Measurements from ENCODE around the gene CEBPG.

Gene CEBPG

GRCh38 chr19:33392341-33393285 lies 19.1 kb downstream of the CEBPG start:
- DNase-seq = no peak
- Mint-ChIP-seq H3K27ac (no peak overlapping the region), H3K36me3 (no peaks in the 10 kb centered on the region), H3K9me3 (no peaks in the 10 kb centered on the region), H3K4me3 (no peak overlapping the region), H3K27me3 (no peaks in the 10 kb centered on the region), H3K4me1 (no peaks in the 10 kb centered on the region)
- CTCF ChIA-PET = interaction anchor here (0.7 to 1.1 kb wide), 2 partner anchors 13 to 23 kb away, joined by 3 to 4 read pairs; no protein-coding TSS in a partner anchor

- no peaks in the 10 kb centered on the region for H3K4me1 Mint-ChIP-seq
- CTCF ChIA-PET = no interaction called here
- no peak for DNase-seq
- no peaks in the 10 kb centered on the region for H3K36me3 Mint-ChIP-seq
- H3K27ac Mint-ChIP-seq = no peak overlapping the region
- H3K27me3 Mint-ChIP-seq = no peaks in the 10 kb centered on the region
- no peaks in the 10 kb centered on the region for H3K9me3 Mint-ChIP-seq
- no peak overlapping the region for H3K4me3 Mint-ChIP-seq
Observed at GRCh38 chr19:33393286-33394005, 19.9 kb downstream of the CEBPG start.

- Mint-ChIP-seq H3K4me1 (no peaks in the 10 kb centered on the region), H3K4me3 (no peak overlapping the region), H3K36me3 (no peaks in the 10 kb centered on the region), H3K27me3 (no peaks in the 10 kb centered on the region), H3K27ac (peak overlapping the region; percentile 73), H3K9me3 (no peaks in the 10 kb centered on the region)
- CTCF ChIA-PET = interaction anchor here (1.6 kb wide), 1 partner anchor 12 kb away, joined by 3 read pairs; no protein-coding TSS in a partner anchor
- no peak for DNase-seq
Observed at GRCh38 chr19:33394006-33394722, 20.7 kb downstream of the CEBPG start.

GRCh38 chr19:33394723-33395560 lies 21.4 kb downstream of the CEBPG start:
- Mint-ChIP-seq H3K9me3 (no peaks in the 10 kb centered on the region), H3K27ac (peak overlapping the region; percentile 73), H3K4me3 (no peak overlapping the region), H3K27me3 (no peaks in the 10 kb centered on the region), H3K36me3 (no peaks in the 10 kb centered on the region), H3K4me1 (no peaks in the 10 kb centered on the region)
- CTCF ChIA-PET = interaction anchor here (1.6 kb wide), 1 partner anchor 11 kb away, joined by 3 read pairs; no protein-coding TSS in a partner anchor
- DNase-seq = no peak

GRCh38 chr19:33395561-33396550 lies 22.3 kb downstream of the CEBPG start:
- no peak overlapping the region for H3K27ac Mint-ChIP-seq
- H3K36me3 Mint-ChIP-seq = no peaks in the 10 kb centered on the region
- H3K27me3 Mint-ChIP-seq = no peaks in the 10 kb centered on the region
- H3K4me3 Mint-ChIP-seq = no peak overlapping the region
- H3K9me3 Mint-ChIP-seq = no peaks in the 10 kb centered on the region
- CTCF ChIA-PET = interaction anchor here (1.6 to 1.9 kb wide), 2 partner anchors 10 to 11 kb away, joined by 3 to 8 read pairs; no protein-coding TSS in a partner anchor
- no peak for DNase-seq
- H3K4me1 Mint-ChIP-seq = no peaks in the 10 kb centered on the region

- H3K36me3 Mint-ChIP-seq = no peaks in the 10 kb centered on the region
- no peak overlapping the region for H3K4me3 Mint-ChIP-seq
- H3K27ac Mint-ChIP-seq = no peak overlapping the region
- H3K27me3 Mint-ChIP-seq = no peaks in the 10 kb centered on the region
- H3K9me3 Mint-ChIP-seq = no peaks in the 10 kb centered on the region
- CTCF ChIA-PET = interaction anchor here (1.9 kb wide), 1 partner anchor 10 kb away, joined by 8 read pairs; no protein-coding TSS in a partner anchor
- no peaks in the 10 kb centered on the region for H3K4me1 Mint-ChIP-seq
- DNase-seq = no peak
Observed at GRCh38 chr19:33396701-33397535, 23.4 kb downstream of the CEBPG start.

- no peak for DNase-seq
- no peaks in the 10 kb centered on the region for H3K36me3 Mint-ChIP-seq
- H3K9me3 Mint-ChIP-seq = no peaks in the 10 kb centered on the region
- CTCF ChIA-PET = interaction anchor here (1.2 to 1.9 kb wide), 2 partner anchors 9 to 188 kb away, joined by 3 to 8 read pairs; no protein-coding TSS in a partner anchor
- H3K27me3 Mint-ChIP-seq = no peaks in the 10 kb centered on the region
- no peak overlapping the region for H3K27ac Mint-ChIP-seq
- H3K4me3 Mint-ChIP-seq = no peak overlapping the region
- H3K4me1 Mint-ChIP-seq = no peaks in the 10 kb centered on the region
Observed at GRCh38 chr19:33397536-33398360, 24.2 kb downstream of the CEBPG start.

GRCh38 chr19:33398361-33399060 lies 25.0 kb downstream of the CEBPG start:
- no peaks in the 10 kb centered on the region for H3K9me3 Mint-ChIP-seq
- H3K27me3 Mint-ChIP-seq = no peaks in the 10 kb centered on the region
- no peaks in the 10 kb centered on the region for H3K4me1 Mint-ChIP-seq
- no peak overlapping the region for H3K27ac Mint-ChIP-seq
- no peak overlapping the region for H3K4me3 Mint-ChIP-seq
- H3K36me3 Mint-ChIP-seq = no peaks in the 10 kb centered on the region
- CTCF ChIA-PET = interaction anchor here (1.1 to 1.9 kb wide), 3 partner anchors 8 to 187 kb away, joined by 3 to 8 read pairs (median 3); no protein-coding TSS in a partner anchor
- no peak for DNase-seq

- H3K4me3 Mint-ChIP-seq = no peak overlapping the region
- CTCF ChIA-PET = interaction anchor here (1.1 kb wide), 1 partner anchor 32 kb away, joined by 3 read pairs; no protein-coding TSS in a partner anchor
Observed at GRCh38 chr19:33399081-33399744, 25.7 kb downstream of the CEBPG start.

More at GRCh38 chr19:33399081-33399744, 25.7 kb downstream of the CEBPG start:
- Mint-ChIP-seq H3K27me3 (no peaks in the 10 kb centered on the region), H3K4me1 (no peaks in the 10 kb centered on the region), H3K36me3 (no peaks in the 10 kb centered on the region), H3K9me3 (no peaks in the 10 kb centered on the region), H3K27ac (no peak overlapping the region)
- no peak for DNase-seq

All from activated naive CD4-positive, alpha-beta T cell treated with anti-CD3 and anti-CD28 coated beads, Interleukin-2, amount 10 ng/mL, durations not matched to agents 7 days and 5 days (primary cell).